H9 (cell line): ENCODE results near the gene PSMC1. TPM values are rescaled to one million over a fixed set of nuclear protein-coding genes. Genes with fewer than 3 reads are reported as not detected.

Experiments used
- DNase-seq: peaks from one replicate; pipeline ENCODE4 v3.0.0-alpha.2; 2017
- H2AFZ ChIP-seq: one replicate; pipeline ENCODE4 v1.6.1; 2013; ENCODE audit warnings: mild to moderate bottlenecking, low read length, control low read depth, moderate library complexity
- H2AK5ac ChIP-seq: 2 replicates; pipeline ENCODE4 v1.6.1; 2013; ENCODE audit warnings: low read length, control low read depth, mixed read lengths; ENCODE audit not compliant: insufficient read length
- H2BK120ac ChIP-seq: one replicate; pipeline ENCODE4 v1.6.1; 2013; ENCODE audit warnings: low read depth, mild to moderate bottlenecking, low read length, control low read depth, inconsistent platforms; ENCODE audit not compliant: poor library complexity, severe bottlenecking
- H2BK12ac ChIP-seq: 2 replicates; pipeline ENCODE4 v1.6.1; 2013; ENCODE audit warnings: low read length, control low read depth, mixed read lengths, low read depth; ENCODE audit not compliant: insufficient read length
- H2BK15ac ChIP-seq: 2 replicates; pipeline ENCODE4 v1.6.1; 2013; ENCODE audit warnings: low read depth, low read length, control low read depth
- H2BK20ac ChIP-seq: one replicate; pipeline ENCODE4 v1.6.1; 2013; ENCODE audit warnings: low read depth, mild to moderate bottlenecking, low read length, control low read depth, inconsistent platforms; ENCODE audit not compliant: poor library complexity, severe bottlenecking
- H2BK5ac ChIP-seq: 2 replicates; pipeline ENCODE4 v1.6.1; 2013; ENCODE audit warnings: low read length, control low read depth, mixed read lengths; ENCODE audit not compliant: insufficient read length
- H3K14ac ChIP-seq: 2 replicates; pipeline ENCODE4 v1.6.1; 2013; ENCODE audit warnings: low read length, control low read depth; ENCODE audit not compliant: insufficient read depth
- H3K18ac ChIP-seq: 2 replicates; pipeline ENCODE4 v1.6.1; 2013; ENCODE audit warnings: low read depth, mild to moderate bottlenecking, mixed read lengths, low read length, control low read depth; ENCODE audit not compliant: insufficient read length
- H3K23ac ChIP-seq: 2 replicates; pipeline ENCODE4 v1.6.1; 2013; ENCODE audit warnings: low read length, control low read depth, mixed read lengths, low read depth; ENCODE audit not compliant: insufficient read length
- H3K23me2 ChIP-seq: 2 replicates; pipeline ENCODE4 v1.6.1; 2013; ENCODE audit warnings: low read depth, mild to moderate bottlenecking, mixed read lengths, low read length, control low read depth; ENCODE audit not compliant: insufficient read length, poor library complexity, severe bottlenecking
- H3K27ac ChIP-seq: 2 replicates; pipeline ENCODE4 v1.5.1; 2013; ENCODE audit warnings: low read length, control low read depth, mixed read lengths, low read depth; ENCODE audit not compliant: insufficient read length
- H3K27me3 ChIP-seq: 2 replicates; pipeline ENCODE4 v1.6.1; 2013; ENCODE audit warnings: low read length, control low read depth, inconsistent platforms; ENCODE audit not compliant: insufficient read depth
- H3K4ac ChIP-seq: 2 replicates; pipeline ENCODE4 v1.6.1; 2013; ENCODE audit warnings: low read depth, mild to moderate bottlenecking, control low read depth, inconsistent platforms, low read length, moderate library complexity
- H3K4me1 ChIP-seq: 2 replicates; pipeline ENCODE4 v1.6.1; 2013; ENCODE audit warnings: low read length, control low read depth, inconsistent platforms; ENCODE audit not compliant: insufficient read depth
- H3K4me2 ChIP-seq: 2 replicates; pipeline ENCODE4 v1.6.1; 2013; ENCODE audit warnings: low read length, control low read depth, mixed read lengths; ENCODE audit not compliant: insufficient read length, insufficient read depth
- H3K56ac ChIP-seq: 2 replicates; pipeline ENCODE4 v1.6.1; 2013; ENCODE audit warnings: low read depth, mild to moderate bottlenecking, mixed read lengths, low read length, control low read depth; ENCODE audit not compliant: insufficient read length
- H3K79me1 ChIP-seq: 2 replicates; pipeline ENCODE4 v1.6.1; 2013; ENCODE audit warnings: low read depth, mild to moderate bottlenecking, moderate library complexity, low read length, control low read depth, inconsistent platforms; ENCODE audit not compliant: insufficient read depth, poor library complexity, severe bottlenecking
- H3K79me2 ChIP-seq: 2 replicates; pipeline ENCODE4 v1.6.1; 2013; ENCODE audit warnings: low read length, control low read depth, inconsistent platforms; ENCODE audit not compliant: insufficient read depth
- H3K9ac ChIP-seq: 2 replicates; pipeline ENCODE4 v1.6.1; 2013; ENCODE audit warnings: low read length, control low read depth, mixed read lengths; ENCODE audit not compliant: insufficient read length; ENCODE audit errors: extremely low read depth
- H3K9me3 ChIP-seq: one replicate; pipeline ENCODE4 v1.6.1; 2013; ENCODE audit warnings: low read depth, low read length, inconsistent platforms; ENCODE audit not compliant: control insufficient read depth
- H3T11ph ChIP-seq: one replicate; pipeline ENCODE4 v1.6.1; 2013; ENCODE audit warnings: mild to moderate bottlenecking, low read length, control low read depth, inconsistent platforms
- H4K20me1 ChIP-seq: one replicate; pipeline ENCODE4 v1.6.1; 2013; ENCODE audit not compliant: control insufficient read depth, insufficient read length, insufficient read depth
- H4K5ac ChIP-seq: 2 replicates; pipeline ENCODE4 v1.6.1; 2013; ENCODE audit warnings: low read depth, mild to moderate bottlenecking, mixed read lengths, low read length, control low read depth; ENCODE audit not compliant: insufficient read length
- H4K8ac ChIP-seq: replicated peaks from 2 replicates; pipeline ENCODE4 v1.6.1; 2013; ENCODE audit warnings: low read length, control low read depth, mixed read lengths, low read depth; ENCODE audit not compliant: insufficient read length
- H4K91ac ChIP-seq: 2 replicates; pipeline ENCODE4 v1.6.1; 2013; ENCODE audit warnings: low read depth, mild to moderate bottlenecking, moderate library complexity, mixed read lengths, low read length, control low read depth; ENCODE audit not compliant: insufficient read length
- H3K27ac Mint-ChIP-seq, 3 experiments: 2 replicates in 2 of 3; 3 replicates in 1 of 3; pipeline ENCODE4 v1.8.0; 2020 to 2021; ENCODE audit warnings: mixed read lengths in 3 of 3, mild to moderate bottlenecking in 1 of 3, moderate library complexity in 1 of 3
- H3K27me3 Mint-ChIP-seq: 2 replicates; pipeline ENCODE4 v1.8.0; 2021; ENCODE audit warnings: low read depth, mild to moderate bottlenecking, moderate library complexity, mixed read lengths
- H3K36me3 Mint-ChIP-seq, 3 experiments: 2 replicates in 2 of 3; 3 replicates in 1 of 3; pipeline ENCODE4 v1.8.0; 2020 to 2021; ENCODE audit warnings: low read depth in 3 of 3, mixed read lengths in 3 of 3; ENCODE audit not compliant: insufficient read depth in 1 of 3
- H3K4me1 Mint-ChIP-seq, 2 experiments: 2 replicates each; pipeline ENCODE4 v1.8.0; 2020; ENCODE audit warnings: mixed read lengths in 2 of 2
- H3K4me3 Mint-ChIP-seq, 2 experiments: 2 replicates in 1 of 2; 3 replicates in 1 of 2; pipeline ENCODE4 v1.8.0; 2020 to 2021; ENCODE audit warnings: mild to moderate bottlenecking in 2 of 2, mixed read lengths in 2 of 2, moderate library complexity in 1 of 2
- H3K9me3 Mint-ChIP-seq, 2 experiments: 2 replicates in 1 of 2; 3 replicates in 1 of 2; pipeline ENCODE4 v1.8.0; 2020; ENCODE audit warnings: mild to moderate bottlenecking in 2 of 2, mixed read lengths in 2 of 2, moderate library complexity in 1 of 2
- CTCF ChIP-seq: fragments of 200-600 bp; sonication (generic); conservative IDR thresholded peaks from 3 replicates; pipeline ENCODE4 v1.8.0; 2021; ENCODE audit warnings: antibody characterized with exemption, mild to moderate bottlenecking
- WGBS: extraction: QIAGEN DNeasy Blood & Tissue Kit; methylation state at CpG from one replicate; pipeline ENCODE4 v1.1.7; 2013; ENCODE audit warnings: missing lambda C conversion rate, low lambda C conversion rate, mixed read lengths; ENCODE audit not compliant: insufficient read length; ENCODE audit errors: extremely low coverage; 5-methylcytosine and 5-hydroxymethylcytosine counted together
- total RNA-seq: library from RNA; stranded (reverse); gene quantifications from 2 replicates; pipeline ENCODE4 v1.2.1, GENCODE V29; 2021

Gene PSMC1
- total RNA-seq, 1 experiment from 2014 or later, result 113 TPM

GRCh38 chr14:90308561-90308960 is 52.2 kb downstream of the PSMC1 start:
- no peak overlapping the region for H2AFZ ChIP-seq
- Mint-ChIP-seq H3K9me3 (no peaks in the 10 kb centered on the region), H3K4me3 (no peak overlapping the region), H3K36me3 (peaks cover 8 to 52% (median 35%) of the 10 kb centered on the region in 3 experiments; a peak in 6 of 7 replicates), H3K27me3 (no peaks in the 10 kb centered on the region), H3K27ac (no peak overlapping the region), H3K4me1 (peaks cover 15 to 23% of the 10 kb centered on the region in 2 experiments)
- no peak overlapping the region for H2BK12ac ChIP-seq
- no peak overlapping the region for H2BK15ac ChIP-seq
- no peak overlapping the region for H3K18ac ChIP-seq
- no peak overlapping the region for H4K8ac ChIP-seq
- H4K91ac ChIP-seq, result no peak overlapping the region
- H3K56ac ChIP-seq, result no peak overlapping the region
- H2BK5ac ChIP-seq, result no peak overlapping the region
- H2BK20ac ChIP-seq, result no peak overlapping the region
- no peaks in the 10 kb centered on the region for H3K9me3 ChIP-seq
- H2AK5ac ChIP-seq, result no peak overlapping the region
- H4K20me1 ChIP-seq, result no peaks in the 10 kb centered on the region
- no peak overlapping the region for H3K23ac ChIP-seq
- no peak overlapping the region for H3K14ac ChIP-seq
- no CpG with 5 or more reads among the region's 7 CpGs for WGBS
- no peaks in the 10 kb centered on the region for H3K79me1 ChIP-seq
- H3K23me2 ChIP-seq, result no peaks in the 10 kb centered on the region
- no peak for DNase-seq
- H3T11ph ChIP-seq, result no peak overlapping the region
- H4K5ac ChIP-seq, result no peak overlapping the region
- H3K9ac ChIP-seq, result no peak overlapping the region
- peaks cover 5% of the 10 kb centered on the region; the same call in 1 of the 2 replicates for H3K4me1 ChIP-seq
- TF ChIP-seq CTCF, result no peak
- no peaks in the 10 kb centered on the region for H3K79me2 ChIP-seq
- no peak overlapping the region for H3K4me2 ChIP-seq
- H3K27ac ChIP-seq, result no peak overlapping the region
- no peak overlapping the region for H3K4ac ChIP-seq
- no peaks in the 10 kb centered on the region for H3K27me3 ChIP-seq
- H2BK120ac ChIP-seq, result no peak overlapping the region
